ENCODE results near the gene FCHSD2. TPM values are rescaled to one million over a fixed set of nuclear protein-coding genes. Genes with fewer than 3 reads are reported as not detected.

The FCHSD2 gene
- total and polyA plus RNA-seq, 10 donors, result 30.2 to 129 (median 69.7) TPM

- TF ChIP-seq POLR2AphosphoS5 (IDR thresholded peaks at IDR 0.05) (no peak), CTCF (IDR thresholded peaks at IDR 0.05 in 8 of 11, conservative IDR thresholded peaks at IDR 0.05 in 3 of 11) (no peak), POLR2A (IDR thresholded peaks at IDR 0.05) (no peak)
- Histone ChIP-seq H3K4me3 (no peak overlapping the region), H3K9me3 (no peaks in the 10 kb centered on the region), H3K4me1 (peaks cover 47 to 100% (median 88%) of the 10 kb centered on the region in 6 donors), H3K27me3 (replicated peaks in 1 of 7) (no peaks in the 10 kb centered on the region), H3K36me3 (no peaks in the 10 kb centered on the region), H3K27ac (peak overlapping the region; percentile 56 to 88 (median 80))
- WGBS, 5 donors, result 90 to 94% (median 93%) methylated on average over 6 of the region's 6 CpGs
- intact Hi-C loops (cut with DNase I; ENCODE audit: low total_unique reads), result no loop called here
- no peak for DNase-seq
Measured at GRCh38 chr11:73151416-73151815, 9.3 kb upstream of the FCHSD2 start.

GRCh38 chr11:73149105-73149504, 7.0 kb upstream of the FCHSD2 start:
- Histone ChIP-seq H3K4me1 (peaks cover 30 to 100% (median 85%) of the 10 kb centered on the region in 6 donors), H3K27ac (no peak overlapping the region), H3K9me3 (no peaks in the 10 kb centered on the region), H3K27me3 (replicated peaks in 1 of 7) (no peaks in the 10 kb centered on the region), H3K4me3 (no peak overlapping the region), H3K36me3 (no peaks in the 10 kb centered on the region)
- TF ChIP-seq POLR2AphosphoS5 (IDR thresholded peaks at IDR 0.05), result no peak
- TF ChIP-seq POLR2A (IDR thresholded peaks at IDR 0.05), result no peak
- TF ChIP-seq CTCF (IDR thresholded peaks at IDR 0.05 in 8 of 11, conservative IDR thresholded peaks at IDR 0.05 in 3 of 11), result no peak
- intact Hi-C loops (cut with DNase I; ENCODE audit: low total_unique reads), result no loop called here
- DNase-seq, result no peak
- WGBS, 5 donors, result 66 to 88% (median 80%) methylated on average over 2 of the region's 2 CpGs

DNA sequence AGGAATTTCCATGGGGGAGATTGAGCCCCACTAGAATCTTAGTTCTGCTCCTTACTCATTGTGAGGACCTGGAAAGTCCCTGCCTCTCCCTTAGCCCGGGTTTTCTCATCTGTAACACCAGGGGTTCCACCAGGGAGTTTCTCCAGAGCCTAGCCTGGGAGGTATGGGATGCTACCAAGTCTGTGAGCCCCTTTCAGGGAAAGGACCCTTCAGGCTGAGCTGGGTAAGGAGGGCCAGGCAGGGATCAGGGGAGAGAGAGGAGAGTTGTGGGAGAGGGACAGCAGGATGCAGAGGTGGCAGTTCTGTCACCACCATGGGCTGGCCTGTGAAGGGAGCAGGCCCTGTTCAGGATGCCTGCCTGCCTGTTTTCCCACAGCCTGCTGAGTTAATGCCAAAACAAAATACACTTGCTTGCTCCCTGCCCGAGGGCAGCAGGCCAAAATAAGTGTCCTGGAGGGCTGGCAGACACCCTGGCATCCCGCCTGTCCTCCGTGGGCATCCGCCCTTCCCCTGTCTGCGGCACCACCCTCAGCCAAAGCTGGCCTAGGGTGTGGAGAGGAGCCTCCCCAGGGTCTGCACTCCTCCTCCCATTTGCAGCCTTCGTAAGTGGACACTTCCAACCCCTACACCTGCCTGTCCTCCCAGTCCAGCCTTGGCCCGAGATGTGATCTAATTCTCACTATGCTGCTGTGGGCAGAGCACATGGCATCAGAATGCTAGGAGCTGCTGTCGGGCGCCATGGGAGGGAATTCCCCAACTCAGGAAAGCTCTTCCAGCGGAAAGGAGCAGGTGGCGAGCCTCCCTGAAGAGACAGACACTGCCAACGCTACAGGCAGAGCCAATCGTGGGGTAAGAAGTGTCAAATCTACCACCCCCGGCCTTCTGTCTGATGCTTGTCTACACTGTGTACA, 5.9 kb upstream of the FCHSD2 start:
- WGBS, 5 donors, result 59 to 73% (median 64%) methylated on average over 11 to 15 of the region's 15 CpGs
- H3K4me3 ChIP-seq, result no peak overlapping the region
- peaks cover 30 to 100% (median 85%) of the 10 kb centered on the region in 6 donors for H3K4me1 ChIP-seq
- TF ChIP-seq CTCF (IDR thresholded peaks at IDR 0.05 in 8 of 11, conservative IDR thresholded peaks at IDR 0.05 in 3 of 11) (no peak), POLR2A (IDR thresholded peaks at IDR 0.05) (no peak), POLR2AphosphoS5 (IDR thresholded peaks at IDR 0.05) (peak; percentile 8 to 61 (median 56))
- intact Hi-C loops (cut with DNase I; ENCODE audit: low total_unique reads), result no loop called here
- H3K9me3 ChIP-seq, result no peaks in the 10 kb centered on the region
- peak overlapping the region in 5 of 8 donors; percentile 29 to 98 (median 41) for H3K27ac ChIP-seq
- no peaks in the 10 kb centered on the region for H3K36me3 ChIP-seq
- DNase-seq, result peak; percentile 77
- no peaks in the 10 kb centered on the region for H3K27me3 ChIP-seq (replicated peaks in 1 of 7)

GRCh38 chr11:73145986-73146575, 4.0 kb upstream of the FCHSD2 start:
- 94 to 98% (median 95%) methylated on average over 6 of the region's 6 CpGs for WGBS, 5 donors

More at GRCh38 chr11:73145986-73146575, 4.0 kb upstream of the FCHSD2 start:
- no peak for TF ChIP-seq CTCF (IDR thresholded peaks at IDR 0.05 in 8 of 11, conservative IDR thresholded peaks at IDR 0.05 in 3 of 11)
- no peak overlapping the region for H3K4me3 ChIP-seq
- no peaks in the 10 kb centered on the region for H3K27me3 ChIP-seq (replicated peaks in 1 of 7)
- no peaks in the 10 kb centered on the region for H3K36me3 ChIP-seq
- H3K27ac ChIP-seq, result peak overlapping the region in 5 of 8 donors; percentile 2 to 98 (median 41)
- intact Hi-C loops (cut with DNase I; ENCODE audit: low total_unique reads), result no loop called here
- H3K4me1 ChIP-seq, result peaks cover 24 to 85% (median 68%) of the 10 kb centered on the region in 6 donors
- no peaks in the 10 kb centered on the region for H3K9me3 ChIP-seq
- peak; percentile 56 for DNase-seq
